HEK293 (cell line): ENCODE data around the gene ZNF792.
A peak's percentile ranks its signal among the peaks of the same experiment; 100 is the strongest.

ENCODE experiments used
- BCL11B ChIP-seq: fragments of 450-650 bp; formaldehyde crosslinking; IDR thresholded peaks from 2 replicates; pipeline ENCODE4 v1.5.1; 2016; ENCODE audit warnings: low read depth, missing biosample characterization, missing genetic modification characterization
- EGR2 ChIP-seq: fragments of 450-650 bp; formaldehyde crosslinking; IDR thresholded peaks from 2 replicates; pipeline ENCODE4 v1.5.1; 2016; ENCODE audit warnings: low read depth, missing biosample characterization, missing genetic modification characterization
- HOXD13 ChIP-seq: sonication (generic); formaldehyde crosslinking; IDR thresholded peaks from 2 replicates; pipeline ENCODE4 v1.8.0; 2022; ENCODE audit warnings: missing genetic modification reagents, borderline replicate concordance
- REPIN1 ChIP-seq: fragments of 450-650 bp; formaldehyde crosslinking; IDR thresholded peaks from 2 replicates; pipeline ENCODE4 v1.5.1; 2017; ENCODE audit warnings: missing biosample characterization, missing genetic modification characterization, low read depth
- SETDB1 ChIP-seq: IDR thresholded peaks from one replicate; pipeline ENCODE4 v1.6.1; 2017; ENCODE audit warnings: mild to moderate bottlenecking, low read length, moderate library complexity, mixed read lengths; ENCODE audit not compliant: insufficient read length
- SP2 ChIP-seq: fragments of 450-650 bp; formaldehyde crosslinking; IDR thresholded peaks from 2 replicates; pipeline ENCODE4 v1.5.1; 2016; ENCODE audit warnings: missing biosample characterization, missing genetic modification characterization
- ZBTB17 ChIP-seq: fragments of 450-650 bp; formaldehyde crosslinking; IDR thresholded peaks from 2 replicates; pipeline ENCODE4 v1.5.1; 2016; ENCODE audit warnings: missing biosample characterization, missing genetic modification characterization
- ZBTB20 ChIP-seq: fragments of 450-650 bp; formaldehyde crosslinking; IDR thresholded peaks from 2 replicates; pipeline ENCODE4 v1.5.1; 2016; ENCODE audit warnings: missing biosample characterization, missing genetic modification characterization
- ZBTB48 ChIP-seq: fragments of 450-650 bp; formaldehyde crosslinking; IDR thresholded peaks from 2 replicates; pipeline ENCODE4 v1.5.1; 2016; ENCODE audit warnings: missing biosample characterization, missing genetic modification characterization
- ZBTB8A ChIP-seq: fragments of 450-650 bp; formaldehyde crosslinking; IDR thresholded peaks from 2 replicates; pipeline ENCODE4 v1.5.1; 2016; ENCODE audit warnings: missing biosample characterization, missing genetic modification characterization
- ZFHX2 ChIP-seq: fragments of 450-650 bp; formaldehyde crosslinking; conservative IDR thresholded peaks from 2 replicates; pipeline ENCODE4 v1.5.1; 2016; ENCODE audit warnings: missing biosample characterization, missing genetic modification characterization
- ZNF10 ChIP-seq: fragments of 450-650 bp; formaldehyde crosslinking; IDR thresholded peaks from 2 replicates; pipeline ENCODE4 v1.5.1; 2017; ENCODE audit warnings: missing biosample characterization, missing genetic modification characterization
- ZNF221 ChIP-seq: fragments of 450-650 bp; formaldehyde crosslinking; IDR thresholded peaks from 2 replicates; pipeline ENCODE4 v1.5.1; 2017; ENCODE audit warnings: missing biosample characterization, missing genetic modification characterization, borderline replicate concordance
- ZNF239 ChIP-seq: fragments of 450-650 bp; formaldehyde crosslinking; IDR thresholded peaks from 2 replicates; pipeline ENCODE4 v1.5.1; 2016; ENCODE audit warnings: missing biosample characterization, missing genetic modification characterization
- ZNF248 ChIP-seq: fragments of 450-650 bp; formaldehyde crosslinking; IDR thresholded peaks from 2 replicates; pipeline ENCODE4 v1.5.1; 2017; ENCODE audit warnings: missing biosample characterization, missing genetic modification characterization
- ZNF266 ChIP-seq: fragments of 450-650 bp; formaldehyde crosslinking; IDR thresholded peaks from 2 replicates; pipeline ENCODE4 v1.5.1; 2016; ENCODE audit warnings: missing biosample characterization, missing genetic modification characterization, low read depth
- ZNF302 ChIP-seq: fragments of 450-650 bp; formaldehyde crosslinking; IDR thresholded peaks from 2 replicates; pipeline ENCODE4 v1.5.1; 2016; ENCODE audit warnings: missing biosample characterization, missing genetic modification characterization, low read depth
- ZNF335 ChIP-seq: fragments of 450-650 bp; formaldehyde crosslinking; conservative IDR thresholded peaks from 2 replicates; pipeline ENCODE4 v1.5.1; 2016; ENCODE audit warnings: missing biosample characterization, missing genetic modification characterization
- ZNF37A ChIP-seq: fragments of 450-650 bp; IDR thresholded peaks from 2 replicates; pipeline ENCODE4 v1.5.1; 2018; ENCODE audit warnings: missing biosample characterization, missing genetic modification characterization
- ZNF433 ChIP-seq: fragments of 450-650 bp; formaldehyde crosslinking; IDR thresholded peaks from 2 replicates; pipeline ENCODE4 v1.5.1; 2016; ENCODE audit warnings: missing biosample characterization, missing genetic modification characterization, low read depth
- ZNF548 ChIP-seq: fragments of 450-650 bp; formaldehyde crosslinking; IDR thresholded peaks from 2 replicates; pipeline ENCODE4 v1.5.1; 2016; ENCODE audit warnings: missing biosample characterization, missing genetic modification characterization
- ZNF560 ChIP-seq: fragments of 450-650 bp; formaldehyde crosslinking; IDR thresholded peaks from 2 replicates; pipeline ENCODE4 v1.5.1; 2017; ENCODE audit warnings: missing biosample characterization, missing genetic modification characterization, borderline replicate concordance
- ZNF561 ChIP-seq: fragments of 450-650 bp; IDR thresholded peaks from 2 replicates; pipeline ENCODE4 v1.5.1; 2018; ENCODE audit warnings: missing biosample characterization, missing genetic modification characterization, borderline replicate concordance
- ZNF571 ChIP-seq: fragments of 450-650 bp; formaldehyde crosslinking; IDR thresholded peaks from 2 replicates; pipeline ENCODE4 v1.5.0; 2017; ENCODE audit warnings: missing biosample characterization, missing genetic modification characterization
- ZNF621 ChIP-seq: fragments of 450-650 bp; formaldehyde crosslinking; IDR thresholded peaks from 2 replicates; pipeline ENCODE4 v1.5.1; 2017; ENCODE audit warnings: missing biosample characterization, missing genetic modification characterization
- ZNF830 ChIP-seq: fragments of 450-650 bp; IDR thresholded peaks from 2 replicates; pipeline ENCODE4 v1.5.0; 2018; ENCODE audit warnings: missing biosample characterization, missing genetic modification characterization, low read depth, mild to moderate bottlenecking, moderate library complexity
- ZSCAN16 ChIP-seq: fragments of 450-650 bp; formaldehyde crosslinking; IDR thresholded peaks from 2 replicates; pipeline ENCODE4 v1.5.1; 2016; ENCODE audit warnings: missing biosample characterization, missing genetic modification characterization
- TF ChIP-seq, protein P1 (sequence below): fragments of 450-650 bp; formaldehyde crosslinking; IDR thresholded peaks from 2 replicates; pipeline ENCODE4 v1.5.1; 2016; ENCODE audit warnings: missing biosample characterization, missing genetic modification characterization, borderline replicate concordance
- TF ChIP-seq, protein P2 (sequence below): fragments of 450-650 bp; formaldehyde crosslinking; IDR thresholded peaks from 2 replicates; pipeline ENCODE4 v1.5.1; 2016; ENCODE audit warnings: missing biosample characterization, missing genetic modification characterization
- TF ChIP-seq, protein P3 (sequence below): fragments of 450-650 bp; formaldehyde crosslinking; IDR thresholded peaks from 2 replicates; pipeline ENCODE4 v1.5.1; 2016; ENCODE audit warnings: missing biosample characterization, missing genetic modification characterization
- TF ChIP-seq, protein P4 (sequence below): IDR thresholded peaks from 2 replicates; pipeline ENCODE4 v1.6.1; 2011; ENCODE audit warnings: mild to moderate bottlenecking, low read depth, low read length, borderline replicate concordance
- TF ChIP-seq, protein P5 (sequence below): fragments of 450-650 bp; formaldehyde crosslinking; IDR thresholded peaks from 2 replicates; pipeline ENCODE4 v1.5.1; 2016; ENCODE audit warnings: missing biosample characterization, missing genetic modification characterization

Gene ZNF792

DNA sequence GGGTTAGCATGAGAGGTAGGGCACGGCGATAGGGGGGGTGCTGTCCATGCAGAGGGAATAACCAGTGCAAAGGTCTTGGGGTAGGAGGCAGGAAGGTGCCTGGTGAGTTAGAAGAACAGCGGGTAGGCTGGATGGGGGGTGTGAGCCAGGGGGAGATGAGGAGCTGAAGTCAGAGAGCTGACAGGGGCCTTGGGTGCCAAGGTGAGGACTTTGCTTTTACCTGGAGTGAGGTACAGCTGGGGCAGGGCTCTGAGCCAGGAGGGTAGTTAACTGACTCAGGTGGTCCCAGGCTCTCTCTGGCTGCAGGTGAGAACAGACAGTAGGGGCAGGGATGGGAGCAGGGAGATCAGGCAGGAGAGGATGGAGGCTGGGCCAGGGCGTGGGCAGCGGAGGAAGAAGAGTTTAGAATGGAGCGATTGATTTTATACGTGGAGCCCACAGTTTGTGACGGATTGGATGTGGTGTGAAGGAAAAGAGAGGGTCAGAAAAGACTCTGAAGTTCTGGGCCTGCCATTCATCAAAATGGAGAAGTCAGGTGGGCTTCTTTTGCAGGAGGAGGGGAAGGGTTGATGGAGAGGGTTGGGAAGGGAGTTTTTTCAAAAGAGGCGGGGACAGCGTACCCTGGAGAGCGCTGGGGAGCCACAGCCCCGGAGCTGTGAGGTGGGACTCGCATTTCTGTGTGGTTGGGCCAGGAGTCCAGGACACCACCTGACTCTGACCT is 34.9 kb upstream of the ZNF792 start (continued):
- TF ChIP-seq, protein P1, sequence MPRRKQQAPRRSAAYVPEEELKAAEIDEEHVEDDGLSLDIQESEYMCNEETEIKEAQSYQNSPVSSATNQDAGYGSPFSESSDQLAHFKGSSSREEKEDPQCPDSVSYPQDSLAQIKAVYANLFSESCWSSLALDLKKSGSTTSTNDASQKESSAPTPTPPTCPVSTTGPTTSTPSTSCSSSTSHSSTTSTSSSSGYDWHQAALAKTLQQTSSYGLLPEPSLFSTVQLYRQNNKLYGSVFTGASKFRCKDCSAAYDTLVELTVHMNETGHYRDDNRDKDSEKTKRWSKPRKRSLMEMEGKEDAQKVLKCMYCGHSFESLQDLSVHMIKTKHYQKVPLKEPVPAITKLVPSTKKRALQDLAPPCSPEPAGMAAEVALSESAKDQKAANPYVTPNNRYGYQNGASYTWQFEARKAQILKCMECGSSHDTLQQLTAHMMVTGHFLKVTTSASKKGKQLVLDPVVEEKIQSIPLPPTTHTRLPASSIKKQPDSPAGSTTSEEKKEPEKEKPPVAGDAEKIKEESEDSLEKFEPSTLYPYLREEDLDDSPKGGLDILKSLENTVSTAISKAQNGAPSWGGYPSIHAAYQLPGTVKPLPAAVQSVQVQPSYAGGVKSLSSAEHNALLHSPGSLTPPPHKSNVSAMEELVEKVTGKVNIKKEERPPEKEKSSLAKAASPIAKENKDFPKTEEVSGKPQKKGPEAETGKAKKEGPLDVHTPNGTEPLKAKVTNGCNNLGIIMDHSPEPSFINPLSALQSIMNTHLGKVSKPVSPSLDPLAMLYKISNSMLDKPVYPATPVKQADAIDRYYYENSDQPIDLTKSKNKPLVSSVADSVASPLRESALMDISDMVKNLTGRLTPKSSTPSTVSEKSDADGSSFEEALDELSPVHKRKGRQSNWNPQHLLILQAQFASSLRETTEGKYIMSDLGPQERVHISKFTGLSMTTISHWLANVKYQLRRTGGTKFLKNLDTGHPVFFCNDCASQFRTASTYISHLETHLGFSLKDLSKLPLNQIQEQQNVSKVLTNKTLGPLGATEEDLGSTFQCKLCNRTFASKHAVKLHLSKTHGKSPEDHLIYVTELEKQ, result no peak
- TF ChIP-seq ZNF433 (tag by site-specific recombination) (no peak), ZBTB20 (peak; percentile 94), ZBTB8A (tag by site-specific recombination) (no peak), ZNF560 (tag by site-specific recombination) (no peak), ZNF37A (tag by site-specific recombination) (no peak), ZNF302 (tag by site-specific recombination) (no peak), ZNF621 (tag by site-specific recombination) (0 out of 2 replicates have a peak, but pooled peaks have one; percentile 62), BCL11B (tag by site-specific recombination) (no peak), ZNF239 (tag by site-specific recombination) (no peak), ZNF335 (tag by site-specific recombination) (no peak), ZSCAN16 (tag by site-specific recombination) (no peak), ZNF830 (tag by site-specific recombination) (no peak), EGR2 (tag by site-specific recombination) (0 out of 2 replicates have a peak, but pooled peaks have one; percentile 9), ZBTB17 (peak; percentile 13; the same call in 1 of the 2 replicates), ZNF561 (tag by site-specific recombination) (no peak), ZNF266 (no peak), SP2 (tag by site-specific recombination) (peak; percentile 73), ZNF571 (tag by site-specific recombination) (no peak), ZNF221 (tag by site-specific recombination) (no peak), HOXD13 (CRISPR knock-in tag) (no peak), ZFHX2 (tag by site-specific recombination) (peak; percentile 32; the same call in 1 of the 2 replicates), SETDB1 (no peak), REPIN1 (tag by site-specific recombination) (no peak), ZNF548 (tag by site-specific recombination) (no peak), ZNF248 (tag by site-specific recombination) (no peak), ZNF10 (tag by site-specific recombination) (no peak), ZBTB48 (tag by site-specific recombination) (no peak)
- TF ChIP-seq, protein P2, sequence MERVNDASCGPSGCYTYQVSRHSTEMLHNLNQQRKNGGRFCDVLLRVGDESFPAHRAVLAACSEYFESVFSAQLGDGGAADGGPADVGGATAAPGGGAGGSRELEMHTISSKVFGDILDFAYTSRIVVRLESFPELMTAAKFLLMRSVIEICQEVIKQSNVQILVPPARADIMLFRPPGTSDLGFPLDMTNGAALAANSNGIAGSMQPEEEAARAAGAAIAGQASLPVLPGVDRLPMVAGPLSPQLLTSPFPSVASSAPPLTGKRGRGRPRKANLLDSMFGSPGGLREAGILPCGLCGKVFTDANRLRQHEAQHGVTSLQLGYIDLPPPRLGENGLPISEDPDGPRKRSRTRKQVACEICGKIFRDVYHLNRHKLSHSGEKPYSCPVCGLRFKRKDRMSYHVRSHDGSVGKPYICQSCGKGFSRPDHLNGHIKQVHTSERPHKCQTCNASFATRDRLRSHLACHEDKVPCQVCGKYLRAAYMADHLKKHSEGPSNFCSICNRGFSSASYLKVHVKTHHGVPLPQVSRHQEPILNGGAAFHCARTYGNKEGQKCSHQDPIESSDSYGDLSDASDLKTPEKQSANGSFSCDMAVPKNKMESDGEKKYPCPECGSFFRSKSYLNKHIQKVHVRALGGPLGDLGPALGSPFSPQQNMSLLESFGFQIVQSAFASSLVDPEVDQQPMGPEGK (tag by site-specific recombination), result peak; percentile 9; the same call in 1 of the 2 replicates
- TF ChIP-seq, protein P3, sequence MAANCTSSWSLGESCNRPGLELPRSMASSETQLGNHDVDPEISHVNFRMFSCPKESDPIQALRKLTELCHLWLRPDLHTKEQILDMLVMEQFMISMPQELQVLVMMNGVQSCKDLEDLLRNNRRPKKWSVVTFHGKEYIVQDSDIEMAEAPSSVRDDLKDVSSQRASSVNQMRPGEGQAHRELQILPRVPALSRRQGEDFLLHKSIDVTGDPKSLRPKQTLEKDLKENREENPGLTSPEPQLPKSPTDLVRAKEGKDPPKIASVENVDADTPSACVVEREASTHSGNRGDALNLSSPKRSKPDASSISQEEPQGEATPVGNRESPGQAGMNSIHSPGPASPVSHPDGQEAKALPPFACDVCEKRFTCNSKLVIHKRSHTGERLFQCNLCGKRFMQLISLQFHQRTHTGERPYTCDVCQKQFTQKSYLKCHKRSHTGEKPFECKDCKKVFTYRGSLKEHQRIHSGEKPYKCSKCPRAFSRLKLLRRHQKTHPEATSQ (tag by site-specific recombination), result no peak
- TF ChIP-seq, protein P4, sequence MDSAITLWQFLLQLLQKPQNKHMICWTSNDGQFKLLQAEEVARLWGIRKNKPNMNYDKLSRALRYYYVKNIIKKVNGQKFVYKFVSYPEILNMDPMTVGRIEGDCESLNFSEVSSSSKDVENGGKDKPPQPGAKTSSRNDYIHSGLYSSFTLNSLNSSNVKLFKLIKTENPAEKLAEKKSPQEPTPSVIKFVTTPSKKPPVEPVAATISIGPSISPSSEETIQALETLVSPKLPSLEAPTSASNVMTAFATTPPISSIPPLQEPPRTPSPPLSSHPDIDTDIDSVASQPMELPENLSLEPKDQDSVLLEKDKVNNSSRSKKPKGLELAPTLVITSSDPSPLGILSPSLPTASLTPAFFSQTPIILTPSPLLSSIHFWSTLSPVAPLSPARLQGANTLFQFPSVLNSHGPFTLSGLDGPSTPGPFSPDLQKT, result no peak
- TF ChIP-seq, protein P5, sequence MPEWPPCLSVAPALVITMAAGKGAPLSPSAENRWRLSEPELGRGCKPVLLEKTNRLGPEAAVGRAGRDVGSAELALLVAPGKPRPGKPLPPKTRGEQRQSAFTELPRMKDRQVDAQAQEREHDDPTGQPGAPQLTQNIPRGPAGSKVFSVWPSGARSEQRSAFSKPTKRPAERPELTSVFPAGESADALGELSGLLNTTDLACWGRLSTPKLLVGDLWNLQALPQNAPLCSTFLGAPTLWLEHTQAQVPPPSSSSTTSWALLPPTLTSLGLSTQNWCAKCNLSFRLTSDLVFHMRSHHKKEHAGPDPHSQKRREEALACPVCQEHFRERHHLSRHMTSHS (tag by site-specific recombination), result no peak
